GM12875 (cell line): ENCODE results near the gene BRINP1.
A peak's percentile ranks its signal among the peaks of the same experiment; 100 is the strongest.

Experiments
- H3K4me3 ChIP-seq: one replicate; pipeline ENCODE4 v1.5.1; 2011; ENCODE audit warnings: low read depth, low read length, control low read depth
- CTCF ChIP-seq: IDR thresholded peaks from 2 replicates; pipeline ENCODE4 v1.5.1; 2011; ENCODE audit warnings: low read depth, mild to moderate bottlenecking, control low read depth, inconsistent platforms, low read length, moderate library complexity, borderline replicate concordance; ENCODE audit not compliant: insufficient read depth

BRINP1 gene

GRCh38 chr9:119367683-119368075 is 1.6 kb downstream of the BRINP1 start:
- H3K4me3 ChIP-seq, result no peak overlapping the region
- TF ChIP-seq CTCF, result no peak

DNA sequence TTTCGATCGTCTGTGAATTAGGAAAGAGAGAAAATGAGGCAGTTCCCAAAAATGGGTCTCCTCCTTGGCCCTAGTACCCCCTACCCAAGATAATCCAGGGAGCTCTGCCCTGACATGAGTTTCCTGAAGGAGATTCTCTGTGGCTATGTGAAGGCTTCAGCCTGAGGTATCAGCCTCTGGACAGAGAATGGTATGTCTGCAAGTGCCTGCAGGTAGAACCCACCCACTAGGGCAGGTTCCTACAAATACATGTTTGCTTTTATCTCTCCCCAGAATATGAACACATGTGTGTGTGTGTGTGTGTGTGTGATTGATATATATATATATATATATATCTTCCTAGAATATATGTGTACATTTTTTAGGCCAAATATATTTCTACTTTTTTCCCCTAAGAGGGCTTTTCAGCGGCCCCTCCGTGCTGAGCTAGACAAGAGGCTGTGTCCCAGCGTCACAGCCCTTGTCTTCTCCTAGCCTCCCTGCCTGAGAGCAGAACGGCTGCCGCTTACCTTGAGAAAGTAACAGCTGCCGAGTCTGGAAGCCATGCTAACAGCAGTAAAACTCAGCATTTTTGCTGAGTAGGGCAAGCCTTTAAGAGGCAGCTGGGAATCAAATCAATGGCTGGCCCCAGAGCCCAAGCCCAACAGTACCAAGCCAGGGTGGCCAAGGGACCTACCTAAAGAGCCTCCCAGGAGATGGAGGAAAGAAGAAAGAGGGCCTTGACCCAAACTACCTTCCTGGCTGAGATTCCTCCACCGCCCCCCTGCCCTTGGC is 2.1 kb downstream of the BRINP1 start:
- H3K4me3 ChIP-seq, result no peak overlapping the region
- TF ChIP-seq CTCF, result no peak

DNA sequence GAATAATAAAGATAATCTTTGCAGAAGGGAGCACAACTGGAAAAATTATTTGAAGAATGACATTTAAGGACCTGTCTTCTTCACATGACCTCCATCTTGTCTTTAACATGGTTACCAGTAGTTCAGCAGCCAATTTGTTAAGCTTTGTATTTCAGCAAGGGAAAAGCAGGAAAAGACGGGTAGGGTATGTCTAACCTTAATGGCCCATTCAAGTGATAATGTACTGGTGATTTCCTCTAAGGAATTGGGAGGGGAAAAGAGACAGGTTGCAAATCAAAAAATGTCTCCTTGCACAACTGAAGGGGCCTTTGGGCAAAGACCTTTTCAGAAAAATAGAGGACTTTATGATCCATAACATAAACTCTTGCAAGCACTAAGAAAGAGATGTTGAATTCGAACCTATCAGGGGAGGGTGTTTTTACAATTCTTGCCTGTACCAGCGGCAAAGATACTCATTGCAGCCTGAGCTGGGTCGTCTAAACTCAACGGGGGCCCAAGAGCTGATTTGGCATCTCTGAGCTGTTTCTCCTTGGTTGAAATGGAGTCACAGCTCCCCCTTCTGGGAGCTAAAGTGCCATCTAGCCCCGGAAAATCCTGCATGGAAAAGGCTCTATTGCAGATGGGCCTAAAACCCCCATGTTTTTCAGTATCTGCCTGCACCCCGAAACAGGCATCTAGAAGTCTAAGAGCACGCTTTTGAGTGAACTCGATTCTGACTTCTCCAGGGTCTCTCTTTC is 3.8 kb downstream of the BRINP1 start:
- peak; percentile 39; the same call in 1 of the 2 replicates for TF ChIP-seq CTCF
- H3K4me3 ChIP-seq, result no peak overlapping the region

- no peak overlapping the region for H3K4me3 ChIP-seq
Observed at GRCh38 chr9:119360237-119360636, 9.0 kb downstream of the BRINP1 start.

DNA sequence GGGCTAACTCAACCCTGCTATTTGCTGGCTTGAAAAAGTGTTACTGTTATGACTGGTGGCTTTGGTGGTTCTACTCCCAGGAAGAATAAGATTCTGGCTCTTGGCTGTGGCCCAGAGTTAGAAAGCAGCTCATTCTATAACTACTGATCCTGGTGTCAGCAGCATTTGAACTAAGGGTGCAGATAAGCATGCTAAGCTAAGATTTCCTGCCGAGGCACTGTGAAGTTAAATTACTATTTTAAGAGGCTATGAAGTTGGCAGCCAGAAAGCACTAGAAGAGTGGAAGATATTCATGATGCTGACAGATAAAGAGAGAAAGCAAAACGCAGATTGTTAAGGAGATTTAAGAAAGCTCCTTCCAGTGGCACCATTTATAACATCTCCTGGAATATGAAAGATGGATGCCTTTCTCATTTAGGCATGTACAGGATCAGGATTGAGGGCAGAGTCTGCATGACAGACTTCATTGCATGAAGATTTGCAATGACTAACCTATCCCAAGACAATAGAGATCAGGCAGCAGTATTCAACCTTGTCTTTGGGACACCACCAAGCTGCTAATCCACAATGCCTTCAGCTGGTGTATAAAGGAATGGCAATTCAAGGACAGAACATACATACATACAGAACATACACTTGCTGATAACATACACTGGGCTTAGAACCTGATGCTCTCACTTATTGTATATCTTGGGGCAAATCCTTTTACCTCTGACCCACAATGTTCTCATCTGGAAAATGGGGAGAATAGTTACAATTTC is 11.7 kb downstream of the BRINP1 start:
- no peak for TF ChIP-seq CTCF
- H3K4me3 ChIP-seq, result no peak overlapping the region

More at GRCh38 chr9:119360237-119360636, 9.0 kb downstream of the BRINP1 start:
- no peak for TF ChIP-seq CTCF

DNA sequence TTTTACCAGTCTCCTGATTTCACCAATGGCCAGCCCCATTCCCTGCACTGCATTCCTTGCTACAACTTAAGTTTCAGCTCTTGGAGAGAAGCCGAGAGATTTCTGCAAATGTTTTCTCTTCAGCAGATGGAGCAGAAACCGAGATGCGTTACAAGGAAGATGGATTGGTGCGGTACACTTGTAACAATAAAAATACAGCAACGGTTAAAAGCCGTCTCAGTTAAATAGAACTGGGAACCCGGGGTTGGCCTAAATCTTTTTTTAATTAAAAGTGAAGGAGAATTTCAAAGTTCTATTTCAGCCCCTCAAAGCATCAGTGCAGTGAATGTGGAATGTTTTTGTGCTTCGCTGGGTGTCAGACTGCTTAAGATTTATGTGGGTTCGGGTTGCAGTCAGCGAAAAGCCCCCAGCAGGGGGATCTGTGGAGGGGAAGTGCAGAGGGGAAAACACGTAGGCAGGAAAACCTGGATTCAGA is 19.8 kb downstream of the BRINP1 start:
- no peak overlapping the region for H3K4me3 ChIP-seq
- no peak for TF ChIP-seq CTCF
